Effector CD8-positive, alpha-beta T cell (primary cell): ENCODE measurements around the gene RILPL1.
"Not testable (repeated sequence)": the region's sequence is repeated elsewhere in the genome, so short reads cannot be mapped to it uniquely, and the experiment has no call there.

ENCODE experiments used
- DNase-seq: peaks from one replicate; lab custom pipeline; 2025; lab: John Stamatoyannopoulos, UW

The RILPL1 gene

GRCh38 chr12:123529686-123530085 is 3.8 kb downstream of the RILPL1 start:
- DNase-seq, result no peak

GRCh38 chr12:123528858-123529257 is 4.7 kb downstream of the RILPL1 start:
- no peak for DNase-seq

GRCh38 chr12:123526542-123527080 is 6.9 kb downstream of the RILPL1 start:
- no peak for DNase-seq

GRCh38 chr12:123524378-123524777 is 9.1 kb downstream of the RILPL1 start:
- DNase-seq, result no peak

GRCh38 chr12:123523518-123523917 is 10.0 kb downstream of the RILPL1 start:
- no peak for DNase-seq

GRCh38 chr12:123522164-123522563 is 11.4 kb downstream of the RILPL1 start:
- no peak for DNase-seq

- DNase-seq, result no peak
Measured at GRCh38 chr12:123520567-123521474, 12.7 kb downstream of the RILPL1 start.

GRCh38 chr12:123519141-123520001 is 14.1 kb downstream of the RILPL1 start:
- DNase-seq, result no peak

- no peak for DNase-seq
Measured at GRCh38 chr12:123516216-123516780, 17.2 kb downstream of the RILPL1 start.

GRCh38 chr12:123514582-123515221 is 18.8 kb downstream of the RILPL1 start:
- DNase-seq, result not testable (repeated sequence)

- DNase-seq, result no peak
Measured at GRCh38 chr12:123513805-123514204, 19.7 kb downstream of the RILPL1 start.

GRCh38 chr12:123512838-123513665 is 20.5 kb downstream of the RILPL1 start:
- DNase-seq, result no peak

- no peak for DNase-seq
Measured at GRCh38 chr12:123506843-123507236, 26.7 kb downstream of the RILPL1 start.

- DNase-seq, result no peak
Measured at GRCh38 chr12:123506059-123506842, 27.3 kb downstream of the RILPL1 start.

GRCh38 chr12:123502163-123502704 is 31.3 kb downstream of the RILPL1 start:
- DNase-seq, result no peak

- DNase-seq, result no peak
Measured at GRCh38 chr12:123499332-123499731, 34.2 kb downstream of the RILPL1 start.

- DNase-seq, result no peak
Measured at GRCh38 chr12:123498126-123498825, 35.2 kb downstream of the RILPL1 start.

- no peak for DNase-seq
Measured at GRCh38 chr12:123497065-123497464, 36.5 kb downstream of the RILPL1 start.
